H1 (cell line): Measurements from ENCODE around the gene LINGO4. TPM values are rescaled to one million over a fixed set of nuclear protein-coding genes. Genes with fewer than 3 reads are reported as not detected.

ENCODE experiments used
- CTCF ChIA-PET: fragments of 300-600 bp; sonication (Branson Sonifier 250); formaldehyde crosslinking; loops from one replicate; lab custom pipeline; 2021; ENCODE audit not compliant: partially characterized antibody; lab: Charles Lee
- POLR2A ChIA-PET: fragments of 300-600 bp; sonication (Branson Sonifier 250); formaldehyde crosslinking; loops from one replicate; lab custom pipeline; 2021; ENCODE audit warnings: inconsistent platforms; ENCODE audit not compliant: partially characterized antibody; lab: Charles Lee
- DNase-seq, 2 experiments: peaks; one replicate each; pipeline versions ENCODE4 v3.0.0 to v3.0.0-alpha.2; 2010 to 2022; ENCODE audit warnings: low spot score in 2 of 2, low read depth in 1 of 2, mixed read lengths in 1 of 2
- FAIRE-seq: peaks from 2 replicates; lab custom pipeline; 2011; peaks lifted over from hg19 to GRCh38; lab: Jason Lieb, UNC
- H2AFZ ChIP-seq: 2 replicates; pipeline ENCODE4 v1.8.1; 2012; ENCODE audit warnings: low read length, inconsistent platforms
- H2AK5ac ChIP-seq: 2 replicates; pipeline ENCODE4 v1.6.1; 2013; ENCODE audit warnings: low read depth, low read length
- H2BK120ac ChIP-seq: replicated peaks from 2 replicates; pipeline ENCODE3; 2013; ENCODE audit warnings: low read depth, low read length, inconsistent platforms
- H2BK12ac ChIP-seq: 2 replicates; pipeline ENCODE4 v1.6.1; 2013; ENCODE audit warnings: low read depth, low read length
- H2BK15ac ChIP-seq: 2 replicates; pipeline ENCODE4 v1.6.1; 2013; ENCODE audit warnings: low read length
- H2BK20ac ChIP-seq: 2 replicates; pipeline ENCODE4 v1.6.1; 2013; ENCODE audit warnings: low read length
- H2BK5ac ChIP-seq: 2 replicates; pipeline ENCODE4 v1.6.1; 2013; ENCODE audit warnings: low read depth, low read length
- H3K14ac ChIP-seq: 2 replicates; pipeline ENCODE4 v1.6.1; 2013; ENCODE audit warnings: inconsistent platforms; ENCODE audit not compliant: insufficient read length
- H3K18ac ChIP-seq: 2 replicates; pipeline ENCODE4 v1.6.1; 2013; ENCODE audit warnings: low read length; ENCODE audit errors: extremely low read depth
- H3K23ac ChIP-seq: 2 replicates; pipeline ENCODE4 v1.6.1; 2013; ENCODE audit warnings: inconsistent platforms; ENCODE audit not compliant: insufficient read length
- H3K23me2 ChIP-seq: 2 replicates; pipeline ENCODE4 v1.6.1; 2013; ENCODE audit warnings: low read depth, low read length
- H3K27ac ChIP-seq: 2 replicates; pipeline ENCODE4 v1.6.1; 2011; ENCODE audit warnings: low read depth, low read length, inconsistent platforms
- H3K27me3 ChIP-seq, 4 experiments: replicated peaks in 1 of 4; 1 replicate in 1 of 4; 2 replicates in 3 of 4; pipeline versions ENCODE4 v1.6.1 to v1.8.1; 2011 to 2013; ENCODE audit warnings: low read length in 3 of 4, mild to moderate bottlenecking in 3 of 4, inconsistent platforms in 2 of 4, mixed read lengths in 2 of 4, moderate library complexity in 1 of 4; ENCODE audit not compliant: control insufficient read depth in 3 of 4, insufficient read depth in 3 of 4; ENCODE audit errors: extremely low read depth in 1 of 4
- H3K36me3 ChIP-seq, 4 experiments: 2 replicates each; pipeline versions ENCODE4 v1.6.1 to v1.8.1; 2011 to 2013; ENCODE audit warnings: mild to moderate bottlenecking in 4 of 4, low read length in 3 of 4, moderate library complexity in 2 of 4, control low read depth in 1 of 4, inconsistent platforms in 1 of 4; ENCODE audit not compliant: insufficient read depth in 4 of 4, control insufficient read depth in 2 of 4
- H3K4ac ChIP-seq: replicated peaks from 2 replicates; pipeline ENCODE3; 2013; ENCODE audit warnings: low read length, low read depth, mixed read lengths, inconsistent platforms; ENCODE audit not compliant: insufficient read length
- H3K4me1 ChIP-seq, 4 experiments: replicated peaks in 1 of 4; 1 replicate in 1 of 4; 2 replicates in 3 of 4; pipeline versions ENCODE4 v1.6.1 to v1.8.1; 2011 to 2013; ENCODE audit warnings: low read length in 3 of 4, inconsistent platforms in 2 of 4, mixed read lengths in 1 of 4; ENCODE audit not compliant: insufficient read depth in 4 of 4, control insufficient read depth in 3 of 4
- H3K4me2 ChIP-seq, 2 experiments: 2 replicates each; pipeline versions ENCODE4 v1.6.1 to v1.8.1; 2011 to 2013; ENCODE audit warnings: low read depth in 2 of 2, low read length in 2 of 2, control low read depth in 1 of 2, inconsistent platforms in 1 of 2, mild to moderate bottlenecking in 1 of 2; ENCODE audit not compliant: insufficient read depth in 1 of 2
- H3K4me3 ChIP-seq, 4 experiments: fragments of 200-600, 300-600 bp in 1 of 4; sonication (generic), shearing (Covaris generic), sonication (Bioruptor Twin) in 1 of 4; 2 replicates each; pipeline versions ENCODE4 v1.5.1 to v1.8.1; 2011 to 2016; ENCODE audit warnings: low read length in 4 of 4, low read depth in 3 of 4, control low read depth in 2 of 4, inconsistent platforms in 2 of 4, mild to moderate bottlenecking in 2 of 4, mixed read lengths in 1 of 4, moderate library complexity in 1 of 4; ENCODE audit not compliant: insufficient read depth in 2 of 4; ENCODE audit errors: extremely low read depth in 1 of 4
- H3K56ac ChIP-seq: replicated peaks from 2 replicates; pipeline ENCODE3; 2013; ENCODE audit warnings: low read depth, mild to moderate bottlenecking, mixed read lengths, low read length, inconsistent platforms; ENCODE audit not compliant: insufficient read length
- H3K79me1 ChIP-seq: 2 replicates; pipeline ENCODE4 v1.6.1; 2013; ENCODE audit warnings: low read depth, low read length, control low read depth
- H3K79me2 ChIP-seq, 2 experiments: 2 replicates each; pipeline versions ENCODE4 v1.6.1 to v1.8.1; 2012 to 2013; ENCODE audit warnings: low read length in 2 of 2, mild to moderate bottlenecking in 2 of 2, inconsistent platforms in 1 of 2; ENCODE audit not compliant: insufficient read depth in 2 of 2, control insufficient read depth in 1 of 2
- H3K9ac ChIP-seq, 4 experiments: replicated peaks in 1 of 4; 1 replicate in 1 of 4; 2 replicates in 3 of 4; pipeline versions ENCODE4 v1.6.1 to v1.8.1; 2011 to 2013; ENCODE audit warnings: low read depth in 3 of 4, low read length in 3 of 4, control low read depth in 2 of 4, mild to moderate bottlenecking in 2 of 4, moderate library complexity in 2 of 4, inconsistent platforms in 1 of 4; ENCODE audit errors: extremely low read depth in 1 of 4
- H3K9me3 ChIP-seq, 2 experiments: 2 replicates each; pipeline versions ENCODE4 v1.6.1 to v1.8.1; 2012 to 2013; ENCODE audit warnings: mild to moderate bottlenecking in 2 of 2, moderate library complexity in 2 of 2, control low read depth in 1 of 2, inconsistent platforms in 1 of 2, low read depth in 1 of 2, low read length in 1 of 2, mixed read lengths in 1 of 2; ENCODE audit not compliant: insufficient read depth in 2 of 2
- H4K20me1 ChIP-seq, 2 experiments: replicated peaks in 1 of 2; 2 replicates each; pipeline versions ENCODE3 to v1.8.1; 2011 to 2013; ENCODE audit warnings: inconsistent platforms in 2 of 2, low read length in 2 of 2, mild to moderate bottlenecking in 1 of 2; ENCODE audit not compliant: insufficient read depth in 2 of 2, control insufficient read depth in 1 of 2
- H4K5ac ChIP-seq: 2 replicates; pipeline ENCODE4 v1.6.1; 2013; ENCODE audit warnings: low read length, low read depth, mixed read lengths, inconsistent platforms; ENCODE audit not compliant: insufficient read length
- H4K8ac ChIP-seq: 2 replicates; pipeline ENCODE4 v1.8.0; 2013; ENCODE audit warnings: mild to moderate bottlenecking, moderate library complexity, low read length, inconsistent platforms; ENCODE audit not compliant: insufficient read depth; ENCODE audit errors: extremely low read depth
- H4K91ac ChIP-seq: replicated peaks from 2 replicates; pipeline ENCODE3; 2013; ENCODE audit warnings: low read length, mixed read lengths, inconsistent platforms; ENCODE audit not compliant: insufficient read length
- ASH2L ChIP-seq: fragments of 200-600, 300-600 bp; sonication (generic); IDR thresholded peaks from one replicate; pipeline ENCODE4 v1.7.1; 2017; ENCODE audit warnings: low read length
- CBX8 ChIP-seq: fragments of 300-800, 300-1000 bp; sonication (generic); IDR thresholded peaks from 2 replicates; pipeline ENCODE4 v1.7.1; 2016; ENCODE audit warnings: low read depth, low read length, borderline replicate concordance
- CEBPB ChIP-seq: IDR thresholded peaks from 2 replicates; pipeline ENCODE4 v1.6.1; 2012; ENCODE audit warnings: low read depth, low read length
- EZH2 ChIP-seq: fragments of 200-600 bp; sonication (generic); IDR thresholded peaks from 2 replicates; pipeline ENCODE4 v1.7.1; 2012; ENCODE audit warnings: low read depth, mild to moderate bottlenecking, moderate library complexity, low read length, inconsistent platforms; ENCODE audit not compliant: severe bottlenecking
- GTF2F1 ChIP-seq: IDR thresholded peaks from 2 replicates; pipeline ENCODE4 v1.6.1; 2012; ENCODE audit warnings: low read depth, low read length, improper control_type of control experiment, borderline replicate concordance
- KDM4A ChIP-seq: IDR thresholded peaks from one replicate; pipeline ENCODE4 v1.7.1; 2012; ENCODE audit warnings: low read depth, mild to moderate bottlenecking, moderate library complexity, low read length, inconsistent platforms; ENCODE audit not compliant: severe bottlenecking
- NANOG ChIP-seq: IDR thresholded peaks from 2 replicates; pipeline ENCODE4 v1.6.1; 2011; ENCODE audit warnings: low read length, low read depth, mild to moderate bottlenecking, inconsistent platforms; ENCODE audit not compliant: insufficient read depth, poor library complexity, severe bottlenecking
- POLR2AphosphoS5 ChIP-seq: IDR thresholded peaks from 2 replicates; pipeline ENCODE4 v1.6.1; 2011; ENCODE audit warnings: low read depth, low read length
- RBBP5 ChIP-seq: IDR thresholded peaks from 2 replicates; pipeline ENCODE4 v1.7.1; 2012; ENCODE audit warnings: low read depth, mild to moderate bottlenecking, inconsistent platforms, low read length, moderate library complexity, borderline replicate concordance
- SIRT6 ChIP-seq: IDR thresholded peaks from one replicate; pipeline ENCODE4 v1.7.1; 2012; ENCODE audit warnings: low read length, inconsistent platforms
- SP4 ChIP-seq: IDR thresholded peaks from 2 replicates; pipeline ENCODE4 v1.6.1; 2012; ENCODE audit warnings: low read length, inconsistent platforms
- SUZ12 ChIP-seq: fragments of 200-600 bp; sonication (generic); IDR thresholded peaks from 2 replicates; pipeline ENCODE4 v1.6.1; 2012; ENCODE audit warnings: mild to moderate bottlenecking, inconsistent platforms, low read length, moderate library complexity, mixed read lengths
- TAF7 ChIP-seq: optimal IDR thresholded peaks from 2 replicates; pipeline ENCODE3; 2011; ENCODE audit warnings: low read depth, mild to moderate bottlenecking, inconsistent platforms, low read length, moderate library complexity, borderline replicate concordance
- TEAD4 ChIP-seq: IDR thresholded peaks from 2 replicates; pipeline ENCODE4 v1.6.1; 2012; ENCODE audit warnings: low read depth, low read length, inconsistent platforms, mixed read lengths
- WGBS, 2 experiments: shearing (Covaris generic) in 1 of 2; methylation state at CpG; one replicate each; pipeline versions ENCODE4 v1.1.6 to v1.1.7; 2013 to 2015; ENCODE audit warnings: low lambda C conversion rate in 2 of 2, mixed read lengths in 2 of 2, inconsistent platforms in 1 of 2, low coverage in 1 of 2, missing lambda C conversion rate in 1 of 2; ENCODE audit not compliant: insufficient replicate concordance in 2 of 2, insufficient coverage in 1 of 2, insufficient read length in 1 of 2; ENCODE audit errors: extremely low coverage in 1 of 2, missing lambda C conversion rate in 1 of 2; 5-methylcytosine and 5-hydroxymethylcytosine counted together
- polyA plus RNA-seq, 7 experiments: library from polyadenylated mRNA; depleted of rRNA in 3 of 7; stranded (reverse) in 5 of 7; unstranded in 2 of 7; fragments of >200 nt in 5 of 7; fragments of 200-250 nt in 2 of 7; gene quantifications; 1 replicate in 5 of 7; 2 replicates in 1 of 7; 4 replicates in 1 of 7; pipeline versions ENCODE4 v1.2.1 to v1.2.3, GENCODE V29; 2011 to 2013; ENCODE audit warnings: missing spikeins in 2 of 7, mixed read lengths in 2 of 7
- total RNA-seq: library from RNA; stranded (reverse); fragmentation: NEBNext Ultra II Directional; extraction: Animal tissue kit (Norgen Biotek cat#: 25700); gene quantifications from 2 replicates; pipeline ENCODE4 v1.2.1, GENCODE V29; 2021

Gene LINGO4
- total and polyA plus RNA-seq, 2 of the 8 experiments (the other 6 are each of a cell fraction or from before 2014, with no cell fraction given): 0.03 TPM; not detected in 1

GRCh38 chr1:151815716-151816327 lies 10.6 kb upstream of the LINGO4 start:
- Histone ChIP-seq H2BK120ac (no peak overlapping the region), H3K23ac (no peak overlapping the region), H2BK20ac (no peak overlapping the region), H4K91ac (no peak overlapping the region), H3K23me2 (no peaks in the 10 kb centered on the region; the same call in 1 of the 2 replicates), H2BK15ac (no peak overlapping the region), H3K9ac (no peak overlapping the region), H3K27ac (no peak overlapping the region), H2BK5ac (no peak overlapping the region), H4K8ac (no peak overlapping the region), H2AK5ac (no peak overlapping the region), H2BK12ac (no peak overlapping the region), H4K20me1 (no peaks in the 10 kb centered on the region), H3K9me3 (no peaks in the 10 kb centered on the region), H3K79me2 (no peaks in the 10 kb centered on the region), H3K79me1 (no peaks in the 10 kb centered on the region), H3K4ac (no peak overlapping the region), H3K14ac (no peak overlapping the region), H3K18ac (no peak overlapping the region), H3K27me3 (no peaks in the 10 kb centered on the region), H3K36me3 (no peaks in the 10 kb centered on the region), H4K5ac (no peak overlapping the region), H2AFZ (no peak overlapping the region), H3K56ac (no peak overlapping the region), H3K4me3 (no peak overlapping the region), H3K4me1 (no peaks in the 10 kb centered on the region; a peak in 1 of 7 replicates), H3K4me2 (no peak overlapping the region)
- TF ChIP-seq NANOG: no peak
- no peak for TF ChIP-seq RBBP5
- no peak for TF ChIP-seq TEAD4
- TF ChIP-seq SP4: no peak
- no peak for TF ChIP-seq TAF7
- no peak for TF ChIP-seq EZH2
- no peak for TF ChIP-seq GTF2F1
- TF ChIP-seq ASH2L: no peak
- TF ChIP-seq CEBPB: no peak
- no peak for TF ChIP-seq POLR2AphosphoS5
- no peak for TF ChIP-seq CBX8
- no peak for TF ChIP-seq KDM4A
- no peak for TF ChIP-seq SIRT6
- TF ChIP-seq SUZ12: no peak
- POLR2A ChIA-PET: interaction anchor here (1.4 kb wide), 1 partner anchor 82 kb away, joined by 3 read pairs; no protein-coding TSS in a partner anchor
- DNase-seq (no peak), FAIRE-seq (no peak)
- CTCF ChIA-PET: interaction anchor here (1.2 kb wide), 1 partner anchor 77 kb away, joined by 4 read pairs; no protein-coding TSS in a partner anchor
- WGBS, 2 experiments: 77% methylated on average over 8 of the region's 12 CpGs; no CpG with 5 or more reads in 1 of the 2 experiments
